Dermis blood vessel endothelial cell (primary cell): ENCODE measurements around the gene ZNF839. TPM values are rescaled to one million over a fixed set of nuclear protein-coding genes. Genes with fewer than 3 reads are reported as not detected.

ENCODE experiments used
- DNase-seq: peaks from one replicate; pipeline ENCODE4 v3.0.0; 2010
- total RNA-seq: library from RNA; depleted of rRNA; stranded (reverse); fragments of >200 nt; gene quantifications from 2 replicates; pipeline ENCODE4 v1.2.3, GENCODE V29; 2014

ZNF839 gene
- total RNA-seq, 1 donor from 2014 or later = 8.0 TPM

DNA sequence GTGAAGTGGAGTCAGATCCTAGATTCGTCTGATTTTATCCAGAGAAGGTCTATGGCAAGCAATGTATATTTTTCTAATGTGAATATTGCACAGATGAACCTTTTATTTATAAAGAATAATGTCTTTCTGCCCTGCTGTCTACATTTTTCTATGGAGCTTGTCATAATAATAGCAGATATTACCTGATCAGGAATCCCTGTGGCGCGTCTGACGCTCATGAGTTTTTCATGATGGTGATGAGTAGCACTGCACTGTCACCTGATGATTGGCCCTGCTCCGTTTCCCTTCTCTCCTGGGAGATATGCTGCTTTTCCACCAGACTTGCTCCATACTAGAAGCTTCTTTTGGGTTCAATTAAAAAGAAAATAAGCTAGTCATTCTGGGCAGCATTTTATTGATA is 22.7 kb downstream of the ZNF839 start:
- DNase-seq = no peak

DNA sequence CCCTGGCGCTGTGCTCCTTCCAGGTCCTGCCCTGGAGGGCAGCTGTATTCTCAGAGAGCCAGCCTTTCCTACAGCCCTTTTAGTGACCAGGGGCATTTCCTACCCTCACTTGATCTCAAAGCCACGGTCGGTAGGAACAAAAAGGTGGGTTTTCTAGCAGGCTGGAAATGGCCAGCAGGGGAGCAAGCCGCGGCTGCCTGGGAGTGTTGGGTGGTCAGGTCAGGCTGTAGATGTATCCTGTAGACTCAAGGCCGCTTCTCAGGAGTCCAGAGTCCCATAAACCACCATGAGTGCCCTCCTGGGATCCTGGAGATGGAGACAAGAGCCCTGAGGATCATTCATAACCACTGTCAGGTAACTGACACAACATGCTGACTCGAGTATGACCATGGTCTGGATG is 24.5 kb downstream of the ZNF839 start:
- no peak for DNase-seq

DNA sequence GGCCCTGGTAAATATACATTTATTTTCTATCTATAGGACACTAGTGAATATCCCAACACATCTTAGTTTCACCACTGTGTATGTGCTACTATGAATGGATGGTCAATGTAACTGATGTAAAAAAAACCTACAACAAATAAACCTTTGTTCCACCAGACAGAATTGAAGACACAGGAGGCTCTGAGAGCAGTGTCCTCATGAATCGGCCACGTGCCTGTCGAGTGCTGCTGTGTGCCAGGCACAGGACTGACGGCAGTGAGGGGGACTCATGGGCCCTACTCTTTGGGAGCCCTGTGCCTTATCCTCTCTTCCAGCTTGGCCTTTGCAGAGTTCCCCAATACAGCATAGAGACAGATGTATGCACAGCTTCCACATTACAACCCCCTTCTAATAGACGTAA is 24.9 kb downstream of the ZNF839 start:
- no peak for DNase-seq

DNA sequence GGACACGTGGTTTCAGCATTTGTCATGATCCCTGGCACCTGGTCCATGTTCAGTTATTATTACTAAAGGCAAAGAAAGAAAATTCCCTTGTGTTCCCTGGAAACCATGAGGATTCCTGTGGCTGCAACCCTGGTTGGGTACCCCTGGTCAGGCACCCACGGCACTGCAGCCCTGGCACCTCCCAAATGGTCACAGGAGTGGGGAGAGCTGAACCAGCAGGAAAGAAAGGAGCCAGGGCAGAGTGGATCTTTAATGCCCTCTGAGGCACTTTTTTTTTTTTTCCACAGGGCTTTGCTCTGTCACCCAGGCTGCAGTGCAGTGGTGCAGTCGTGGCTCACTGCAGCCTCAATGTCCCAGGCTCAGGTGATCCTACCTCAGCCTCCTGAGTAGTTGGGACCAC is 25.7 kb downstream of the ZNF839 start:
- no peak for DNase-seq

DNA sequence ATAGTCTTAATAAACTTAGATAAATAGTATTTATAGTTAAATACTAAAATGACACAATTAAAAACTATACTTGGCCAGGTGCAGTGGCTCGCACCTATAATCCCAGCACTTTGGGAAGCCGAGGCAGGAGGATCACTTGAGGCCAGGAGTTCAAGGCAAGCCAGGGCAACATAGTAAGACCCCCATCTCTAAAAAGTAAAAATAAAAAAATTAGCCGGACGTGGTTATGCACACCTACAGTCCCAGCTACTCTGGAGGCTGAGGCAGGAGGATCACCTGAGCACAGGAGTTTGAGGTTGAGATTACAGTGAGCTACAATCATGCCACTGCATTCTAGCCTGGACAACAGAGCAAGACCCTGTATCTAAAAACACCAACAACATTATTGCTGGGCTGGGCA is 27.1 kb downstream of the ZNF839 start:
- DNase-seq = no peak

DNA sequence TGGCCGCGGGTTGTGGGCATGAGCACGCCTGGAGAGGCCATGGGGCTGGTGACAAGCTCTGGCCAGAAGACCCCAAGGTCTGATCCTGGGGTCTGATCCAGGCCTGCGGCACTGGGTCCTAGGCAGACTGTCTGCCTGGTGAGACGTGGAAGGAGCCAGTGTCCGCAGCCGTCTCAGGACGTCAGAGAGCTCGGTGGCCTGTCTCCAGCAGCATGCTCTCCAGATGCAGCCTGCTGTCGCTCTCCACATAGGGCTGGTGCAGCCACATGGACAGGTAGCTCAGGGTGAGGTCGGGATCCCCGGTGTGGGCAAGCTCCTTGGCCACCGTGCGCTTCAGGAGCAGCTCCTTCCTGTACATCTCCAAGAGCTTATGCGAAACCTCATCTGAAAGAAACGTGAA is 28.8 kb downstream of the ZNF839 start:
- no peak for DNase-seq

DNA sequence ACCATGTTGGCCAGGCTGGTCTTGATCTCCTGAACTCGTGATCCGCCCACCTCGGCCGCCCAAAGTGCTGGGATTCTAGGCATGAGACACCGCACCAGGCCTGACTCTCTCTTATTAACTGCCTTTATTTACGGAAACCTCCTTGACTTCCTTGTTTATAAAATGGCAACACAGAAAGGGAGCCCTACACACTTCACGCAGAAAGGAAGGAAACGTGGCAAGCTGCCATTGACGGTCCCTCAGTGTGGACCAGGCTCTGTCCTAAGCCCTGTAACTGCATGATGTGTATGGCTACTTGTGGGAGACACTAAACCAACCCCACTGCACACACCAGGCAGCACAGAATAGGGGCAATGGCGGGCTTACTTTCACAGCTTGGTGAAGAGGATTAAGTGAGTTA is 31.5 kb downstream of the ZNF839 start:
- DNase-seq = peak; percentile 87

DNA sequence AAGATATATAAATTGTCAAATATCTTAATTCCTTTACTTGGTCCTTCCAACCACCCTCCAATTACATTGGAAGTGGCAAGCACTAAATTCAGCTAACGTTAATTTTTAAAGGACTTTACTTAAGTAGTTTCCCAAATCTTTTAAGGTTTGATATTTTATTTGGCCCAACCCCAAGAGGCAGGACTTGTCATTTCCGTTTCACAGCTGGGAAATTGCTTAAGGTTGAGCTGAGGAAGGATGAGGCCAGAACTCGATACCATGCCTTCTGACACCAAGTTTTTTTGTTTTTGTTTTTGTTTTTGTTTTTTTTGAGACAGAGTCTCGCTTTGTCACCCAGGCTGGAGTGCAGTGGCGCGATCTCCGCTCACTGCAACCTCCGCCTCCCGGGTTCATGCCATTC is 32.0 kb downstream of the ZNF839 start:
- DNase-seq = peak; percentile 87

DNA sequence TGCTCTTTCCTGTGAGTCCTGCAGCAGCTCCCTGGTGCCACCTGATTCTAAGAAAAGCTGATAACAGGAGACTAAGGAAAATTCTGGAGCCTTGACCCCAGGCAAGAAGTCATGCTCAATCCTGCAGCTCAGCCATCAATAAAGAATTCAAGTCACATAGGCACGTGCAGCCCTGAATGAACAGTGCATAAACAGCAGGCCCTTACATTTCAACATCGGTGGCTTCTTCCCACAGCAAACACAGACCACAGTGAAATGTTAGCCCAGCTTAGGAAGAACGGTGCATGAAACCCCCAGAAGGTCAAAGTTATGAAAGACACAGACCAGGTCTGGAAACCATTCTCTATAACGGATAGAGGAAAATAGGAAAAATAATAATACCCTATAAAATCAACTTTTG is 32.7 kb downstream of the ZNF839 start:
- no peak for DNase-seq

DNA sequence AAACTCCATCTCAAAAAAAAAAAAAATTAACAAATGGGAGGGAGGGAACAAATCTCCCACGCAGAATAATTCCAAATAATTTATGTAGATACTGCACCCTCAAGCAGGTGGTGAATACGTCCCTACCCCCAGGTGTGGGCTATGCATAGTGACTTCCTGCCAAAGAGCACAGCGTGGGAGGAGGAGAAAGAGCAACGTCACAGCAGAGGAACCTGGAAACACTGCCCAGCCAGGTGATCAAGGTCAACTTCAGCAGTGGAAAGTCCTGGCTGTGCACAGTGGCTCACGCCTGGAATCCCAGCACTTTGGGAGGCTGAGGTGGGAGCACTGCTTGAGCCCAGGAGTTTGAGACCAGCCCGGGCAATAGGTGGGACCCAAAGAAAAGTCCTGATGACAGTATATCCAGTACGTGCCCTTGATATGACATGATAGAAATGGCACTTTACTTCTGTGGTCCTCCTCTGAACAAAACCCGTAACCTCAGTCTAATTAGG is 33.6 kb downstream of the ZNF839 start:
- DNase-seq = no peak

DNA sequence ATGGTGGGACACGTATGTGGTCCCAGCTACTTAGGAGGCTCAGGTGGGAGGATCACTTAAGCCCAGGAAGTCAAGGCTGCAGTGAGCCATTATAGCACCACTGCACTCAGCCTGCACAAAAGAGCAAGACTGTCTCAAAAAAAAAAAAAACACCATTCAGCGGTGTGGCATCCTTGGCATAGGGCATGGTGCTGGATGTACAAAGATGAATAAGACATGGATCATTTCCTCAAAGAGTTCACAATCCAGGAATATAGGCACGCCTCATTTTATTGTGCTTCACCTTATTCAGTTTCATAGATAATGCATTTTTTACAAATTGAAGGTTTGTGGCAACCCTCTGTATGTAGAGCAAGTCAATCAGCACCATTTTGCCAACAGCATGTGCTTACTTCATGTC is 36.7 kb downstream of the ZNF839 start:
- DNase-seq = no peak

DNA sequence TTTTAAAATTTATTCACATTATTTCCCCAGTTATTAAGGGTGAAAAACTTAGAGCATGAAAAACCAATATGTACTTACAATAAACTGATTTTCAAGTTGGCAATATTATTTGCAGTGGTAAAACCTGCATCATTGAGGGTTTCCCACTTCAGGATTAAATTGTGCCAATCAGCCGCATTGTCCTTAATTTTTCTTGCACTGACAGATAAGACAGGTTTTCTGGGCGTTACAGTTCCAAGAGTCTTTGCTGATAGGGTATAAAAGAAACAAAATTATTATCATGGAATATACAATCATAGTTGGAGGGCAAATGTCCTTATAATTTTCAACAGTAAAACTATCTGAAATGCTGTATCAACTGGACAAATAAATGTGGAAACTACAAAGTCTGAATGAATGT is 39.8 kb downstream of the ZNF839 start:
- DNase-seq = no peak

DNA sequence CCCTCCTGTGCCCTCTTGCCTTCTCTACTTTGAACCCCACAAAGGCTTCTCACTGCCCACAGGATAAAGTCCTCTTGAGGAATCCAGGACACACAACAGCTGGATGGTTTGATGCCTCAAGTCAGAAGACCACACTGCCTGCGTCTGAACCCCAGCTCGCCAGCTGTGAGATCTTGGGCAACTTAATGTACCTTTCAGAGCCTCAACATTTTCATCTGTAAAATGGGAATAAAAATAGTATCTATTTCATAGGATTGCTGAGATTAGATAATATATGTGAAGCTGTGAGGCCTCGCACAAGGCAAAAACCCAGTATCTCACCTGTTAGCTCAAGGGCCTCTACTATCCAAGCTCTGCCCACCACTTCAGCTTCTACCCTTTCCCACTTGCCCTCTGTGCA is 40.8 kb downstream of the ZNF839 start:
- no peak for DNase-seq

DNA sequence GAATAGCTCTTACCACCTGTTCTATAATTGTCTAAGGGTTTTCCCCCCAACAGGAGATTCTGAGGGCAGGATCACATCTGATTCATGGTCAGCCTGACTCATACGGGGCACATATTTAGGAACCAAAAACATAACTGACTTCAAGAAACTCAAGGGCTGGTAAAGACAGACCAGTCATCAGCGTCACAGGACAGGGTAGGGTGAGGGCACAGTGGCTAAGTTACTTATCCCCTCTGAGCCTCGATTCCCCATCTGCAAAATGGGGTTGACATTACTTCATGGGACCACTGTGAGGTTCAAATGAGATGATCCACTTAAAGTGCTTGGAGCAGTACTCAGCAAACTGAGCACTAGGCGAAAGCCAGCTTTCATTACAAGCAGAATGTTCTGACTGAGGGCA is 42.5 kb downstream of the ZNF839 start:
- DNase-seq = peak; percentile 43

DNA sequence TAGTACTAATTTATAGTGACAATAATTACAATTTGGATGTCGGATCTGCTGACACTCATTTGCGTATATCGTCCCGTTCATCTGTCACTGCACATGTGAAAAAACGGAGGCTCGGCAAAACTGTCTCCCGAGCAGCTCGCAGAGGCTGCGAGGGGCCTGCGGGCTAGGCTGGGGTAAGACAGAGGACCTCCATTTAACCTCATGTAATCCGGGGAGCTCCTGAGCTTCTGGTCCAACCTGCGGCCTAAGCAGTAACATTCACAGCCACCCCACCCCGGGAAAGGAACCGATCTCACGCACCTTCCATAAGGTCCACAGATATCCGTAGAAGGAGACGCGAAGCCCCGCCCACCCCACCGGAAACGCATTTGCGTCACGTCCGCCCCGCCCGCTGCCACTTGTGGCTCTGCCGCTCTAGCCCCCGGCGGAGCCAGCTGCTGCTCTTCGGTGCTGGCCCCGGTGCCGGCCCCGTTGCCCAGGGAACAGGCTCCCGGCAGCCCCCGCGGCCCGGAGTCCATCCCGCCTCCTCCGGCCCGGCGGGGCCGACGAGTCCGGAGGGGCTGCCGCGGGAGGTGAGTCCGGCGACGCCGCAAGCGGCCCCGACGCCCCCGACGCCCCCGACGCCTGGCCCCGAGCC is 43.1 kb downstream of the ZNF839 start, which contains the start of the genes CINP and TECPR2:
Gene CINP (minus strand): TSS at position 346 of the 637 bp plus-strand sequence. CDS start 39 bp downstream, at position 307.
Gene TECPR2 (plus strand): TSS at position 397 of the 637 bp plus-strand sequence. CDS start 13,781 bp downstream, outside the sequence.
- peak; percentile 97 for DNase-seq

DNA sequence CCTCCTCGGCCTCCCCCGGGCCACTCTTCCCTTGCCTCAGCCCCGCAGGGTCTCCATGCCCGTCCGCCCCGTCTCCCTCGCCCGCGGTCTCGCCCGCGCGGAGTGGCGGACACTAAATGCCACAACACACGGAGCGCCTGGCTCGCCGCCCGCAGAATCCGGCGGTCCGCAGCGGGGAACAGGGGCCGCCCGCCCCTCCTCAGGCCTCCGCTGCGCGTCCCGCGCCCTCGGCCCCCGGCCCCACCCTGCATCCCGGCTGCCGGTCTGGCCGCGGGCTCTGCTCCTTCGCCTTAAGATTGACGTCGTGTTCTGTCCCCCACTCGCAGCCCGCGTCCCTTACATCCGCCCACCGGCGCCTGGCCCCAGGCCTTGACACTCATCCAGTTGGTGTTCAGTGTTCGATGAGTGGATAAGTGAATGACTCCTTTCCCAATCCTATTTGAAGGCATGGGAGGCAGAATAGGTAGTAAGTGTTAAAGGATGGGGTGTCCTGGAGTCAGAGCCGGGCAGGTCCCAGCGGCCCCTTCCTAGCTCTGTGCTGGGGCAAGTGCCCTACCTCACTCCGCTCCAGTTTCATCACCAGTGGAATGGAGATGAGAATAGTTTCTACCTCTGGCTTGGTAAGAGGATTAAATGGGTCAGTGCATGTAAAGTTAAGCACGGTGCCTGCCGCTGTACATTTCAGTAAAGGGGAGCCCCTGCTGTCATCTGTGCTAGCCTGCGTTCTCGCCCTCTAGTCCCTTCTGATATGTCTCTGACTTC is 43.8 kb downstream of the ZNF839 start:
- peak; percentile 46 for DNase-seq

DNA sequence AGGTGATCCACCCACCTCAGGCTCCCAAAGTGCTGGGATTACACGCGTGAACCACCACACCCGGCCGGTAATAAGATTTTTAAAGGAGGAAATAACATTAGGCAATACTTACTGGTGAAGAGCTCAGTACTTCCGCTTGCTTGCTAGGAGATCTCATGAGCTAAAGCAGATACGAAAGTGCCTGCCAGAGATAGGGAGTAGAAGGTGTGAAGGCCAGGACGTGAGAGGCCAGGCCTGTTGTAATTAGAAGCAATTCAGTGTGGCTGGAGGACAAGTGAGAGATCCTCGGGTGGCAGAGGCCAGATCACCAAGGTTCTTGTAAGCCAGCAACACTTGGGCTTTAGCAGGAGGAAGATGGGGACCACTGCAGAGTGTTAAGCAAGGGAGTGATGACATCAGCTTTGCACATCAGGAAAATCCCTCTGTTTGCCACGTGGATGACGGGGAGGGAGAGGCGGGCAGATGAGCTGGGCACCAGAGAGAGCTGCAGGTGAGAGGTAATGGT is 50.8 kb downstream of the ZNF839 start:
- DNase-seq = no peak

DNA sequence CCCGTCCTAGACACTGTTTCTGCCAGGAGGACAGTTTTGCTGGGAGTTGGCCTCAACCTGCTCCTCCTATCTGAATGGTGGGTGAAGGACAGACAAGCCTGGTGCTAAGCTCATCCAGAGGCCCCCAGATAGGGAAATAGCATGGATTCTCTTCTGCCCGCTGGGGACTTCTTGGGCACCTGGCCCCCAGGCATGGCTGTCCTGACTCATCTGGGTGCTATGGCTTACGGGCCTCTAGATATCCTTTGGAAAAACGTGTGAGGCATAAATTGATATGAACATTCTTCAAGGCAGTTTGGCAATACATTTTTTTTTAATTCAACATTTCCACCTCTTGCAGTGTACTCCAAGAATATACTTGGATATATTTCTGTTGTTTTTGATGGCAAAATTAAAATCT is 51.8 kb downstream of the ZNF839 start:
- no peak for DNase-seq

DNA sequence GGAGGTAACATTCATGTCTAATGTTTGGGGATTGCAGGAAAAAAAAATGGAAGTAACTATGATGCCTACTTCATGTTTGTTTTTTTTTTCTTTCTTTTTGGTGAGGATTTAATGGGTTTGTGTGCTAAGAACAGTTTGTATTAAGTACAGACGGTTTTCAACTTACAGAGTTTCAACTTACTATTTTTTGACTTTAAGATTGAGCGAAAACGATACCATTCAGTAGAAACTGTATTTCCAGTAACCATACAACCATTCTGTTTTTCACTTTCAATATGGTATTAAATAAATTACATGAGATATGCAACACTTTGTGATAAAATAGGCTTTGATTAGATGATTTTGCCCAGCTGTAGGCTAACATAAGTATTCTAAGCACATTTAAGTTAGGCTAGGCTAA is 53.6 kb downstream of the ZNF839 start:
- DNase-seq = no peak

DNA sequence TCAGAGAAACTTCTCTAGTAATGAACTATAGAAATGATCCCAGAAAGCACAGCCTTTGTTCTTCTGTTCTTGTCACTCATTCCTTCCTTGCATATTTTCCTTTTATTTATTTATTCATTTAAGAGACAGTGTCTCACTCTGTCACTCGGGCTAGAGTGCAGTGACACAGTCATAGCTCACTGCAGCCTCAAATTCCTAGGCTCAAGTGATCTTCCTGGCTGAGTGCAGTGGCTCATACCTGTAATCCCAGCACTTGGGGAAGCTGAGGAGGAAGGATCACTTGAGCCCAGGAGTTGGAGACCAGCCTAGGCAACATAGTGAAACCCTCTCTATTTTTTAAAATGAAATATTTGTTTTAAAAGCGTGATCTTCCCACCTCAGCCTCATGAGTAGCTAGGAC is 54.7 kb downstream of the ZNF839 start:
- DNase-seq = no peak

DNA sequence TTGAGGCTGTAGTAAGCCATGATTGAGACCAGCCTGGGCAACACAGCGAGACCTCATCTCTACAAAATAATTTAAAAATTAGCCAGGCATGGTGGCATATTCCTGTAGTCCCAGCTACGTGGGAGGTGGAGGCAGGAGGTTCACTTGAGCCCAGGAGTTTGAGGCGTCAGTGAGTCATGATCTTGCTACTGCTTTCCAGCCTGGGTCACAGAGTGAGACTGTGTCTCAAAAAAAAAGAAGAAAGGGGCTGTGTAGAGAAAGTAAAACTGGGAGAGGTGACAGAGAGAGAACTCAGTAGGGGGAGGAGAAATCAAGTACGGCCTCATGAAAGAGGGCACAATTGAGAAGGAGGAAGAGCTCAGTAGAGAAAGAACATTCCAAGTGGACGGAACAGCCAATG is 55.6 kb downstream of the ZNF839 start:
- DNase-seq = no peak

DNA sequence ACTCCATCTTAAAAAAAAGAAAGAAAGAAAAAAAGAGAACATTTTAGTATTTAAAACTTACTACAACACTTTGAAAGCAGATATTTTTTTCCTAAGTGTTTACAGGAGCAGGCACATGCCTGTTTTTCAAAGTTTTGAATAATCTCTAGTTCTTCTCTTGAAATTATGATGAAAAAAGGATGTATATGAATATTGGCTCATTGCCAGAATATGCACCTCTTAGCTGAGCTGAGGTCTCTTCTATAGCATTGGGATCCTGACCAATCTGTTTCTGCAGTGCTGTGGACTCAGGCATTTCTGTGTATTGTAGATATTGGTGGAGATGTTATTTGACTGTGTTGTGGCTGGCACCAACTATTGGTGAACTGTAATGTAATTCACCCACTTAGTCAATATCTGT is 58.1 kb downstream of the ZNF839 start:
- no peak for DNase-seq

DNA sequence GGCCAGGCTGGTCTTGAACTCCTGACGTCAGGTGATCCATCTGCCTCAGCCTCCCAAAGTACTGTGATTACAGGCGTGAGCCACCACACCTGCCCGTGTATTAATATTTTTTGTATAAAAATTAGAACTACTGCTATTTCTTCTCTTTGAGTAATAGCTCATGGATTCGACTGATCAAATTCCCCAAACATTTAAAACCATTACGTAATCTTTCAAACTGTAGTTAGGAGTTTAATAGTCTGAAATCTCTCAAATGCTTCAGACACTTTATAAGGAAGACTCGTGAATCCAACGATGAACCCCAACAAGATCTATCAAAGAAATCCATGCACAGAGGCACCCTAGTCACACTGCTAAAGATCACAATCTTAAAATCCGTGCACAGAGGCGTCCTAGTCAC is 59.3 kb downstream of the ZNF839 start:
- DNase-seq = no peak

DNA sequence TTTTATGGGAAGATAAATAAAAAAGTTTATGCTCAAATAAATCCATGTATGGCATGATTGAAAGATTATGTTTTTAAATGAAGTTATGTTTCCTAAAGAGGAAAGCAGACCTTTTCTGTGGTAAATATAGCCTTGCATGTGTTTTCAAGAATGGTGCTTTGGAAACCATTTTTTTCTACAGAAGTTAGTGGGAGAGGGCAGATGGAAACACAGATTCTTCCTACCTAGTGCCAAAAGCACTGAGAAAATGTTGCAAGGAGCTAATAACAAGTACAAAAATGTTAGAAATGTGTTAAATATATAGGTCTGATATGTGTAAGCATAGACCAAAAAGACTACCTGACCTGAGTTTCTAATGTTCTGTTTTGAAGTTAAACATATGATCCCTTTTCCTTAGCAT is 67.5 kb downstream of the ZNF839 start:
- no peak for DNase-seq
